Fibroblast of lung (primary cell): Measurements from ENCODE around the gene CDKN2AIP. TPM values are rescaled to one million over a fixed set of nuclear protein-coding genes. Genes with fewer than 3 reads are reported as not detected.
"Not testable (repeated sequence)": the region's sequence is repeated elsewhere in the genome, so short reads cannot be mapped to it uniquely, and the experiment has no call there.

ENCODE experiments used
- DNase-seq, 2 donors: peaks; one replicate each; pipeline versions ENCODE4 v3.0.0 to v3.0.0-alpha.2; 2010; ENCODE audit warnings: low read depth in 2 of 2
- H2AFZ ChIP-seq: 2 replicates; pipeline ENCODE4 v1.5.1; 2012; ENCODE audit warnings: low read length, control low read depth, inconsistent platforms
- H3K27ac ChIP-seq: 2 replicates; pipeline ENCODE4 v1.5.1; 2011; ENCODE audit warnings: low read length, control low read depth; ENCODE audit not compliant: insufficient read depth
- H3K27me3 ChIP-seq: 2 replicates; pipeline ENCODE4 v1.5.1; 2011; ENCODE audit warnings: mild to moderate bottlenecking, low read length; ENCODE audit not compliant: control insufficient read depth, insufficient read depth
- H3K36me3 ChIP-seq: 2 replicates; pipeline ENCODE4 v1.5.1; 2011; ENCODE audit warnings: low read length; ENCODE audit not compliant: control insufficient read depth, insufficient read depth
- H3K4me1 ChIP-seq: 2 replicates; pipeline ENCODE4 v1.5.1; 2011; ENCODE audit warnings: low read length; ENCODE audit not compliant: control insufficient read depth, insufficient read depth; ENCODE audit errors: extremely low read depth
- H3K4me2 ChIP-seq: 2 replicates; pipeline ENCODE4 v1.5.1; 2011; ENCODE audit warnings: low read length, control low read depth; ENCODE audit not compliant: insufficient read depth; ENCODE audit errors: extremely low read depth
- H3K4me3 ChIP-seq, 4 experiments: fragments of 200-600 bp in 1 of 4; sonication (generic) in 1 of 4; replicated peaks in 1 of 4; 2 replicates each; pipeline ENCODE4 v1.5.1; 2011 to 2016; ENCODE audit warnings: low read length in 4 of 4, low read depth in 3 of 4, mild to moderate bottlenecking in 3 of 4, control low read depth in 2 of 4, inconsistent platforms in 1 of 4, mixed read lengths in 1 of 4; ENCODE audit not compliant: insufficient read depth in 1 of 4; ENCODE audit errors: control extremely low read depth in 1 of 4
- H3K79me2 ChIP-seq: 2 replicates; pipeline ENCODE4 v1.5.1; 2012; ENCODE audit warnings: mild to moderate bottlenecking, low read length, inconsistent platforms; ENCODE audit not compliant: control insufficient read depth, insufficient read depth
- H3K9ac ChIP-seq: 2 replicates; pipeline ENCODE4 v1.5.1; 2011; ENCODE audit warnings: mild to moderate bottlenecking, low read length, control low read depth; ENCODE audit not compliant: insufficient read depth
- H3K9me3 ChIP-seq: 2 replicates; pipeline ENCODE4 v1.5.1; 2012; ENCODE audit warnings: low read depth, low read length; ENCODE audit not compliant: control insufficient read depth, insufficient read depth
- H4K20me1 ChIP-seq: 2 replicates; pipeline ENCODE4 v1.5.1; 2011; ENCODE audit warnings: low read length; ENCODE audit not compliant: control insufficient read depth, insufficient read depth; ENCODE audit errors: extremely low read depth
- EZH2 ChIP-seq: IDR thresholded peaks from 2 replicates; pipeline ENCODE4 v1.5.1; 2012; ENCODE audit warnings: low read length, control low read depth, mild to moderate bottlenecking; ENCODE audit errors: missing control alignments
- polyA plus RNA-seq, 2 donors: library from polyadenylated mRNA; depleted of rRNA in 1 of 2; stranded (reverse) in 1 of 2; unstranded in 1 of 2; fragments of >200 nt; gene quantifications; 2 replicates each; pipeline ENCODE4 v1.2.1, GENCODE V29; 2011 to 2012; ENCODE audit warnings: missing spikeins in 1 of 2
- total RNA-seq: library from RNA; depleted of rRNA; stranded (reverse); fragments of >200 nt; gene quantifications from 2 replicates; pipeline ENCODE4 v1.2.1, GENCODE V29; 2014
- TF ChIP-seq, protein P1 (sequence below), 2 donors: IDR thresholded peaks in 1 of 2; conservative IDR thresholded peaks in 1 of 2; 1 replicate in 1 of 2; 2 replicates in 1 of 2; pipeline ENCODE4 v1.5.1; 2011 to 2012; ENCODE audit warnings: low read length in 2 of 2, control low read depth in 1 of 2, inconsistent platforms in 1 of 2, low read depth in 1 of 2, mild to moderate bottlenecking in 1 of 2

The CDKN2AIP gene
- total and polyA plus RNA-seq, 2 donors (not counting 1 experiment from before 2014, with no cell fraction given): 15.4 to 20.5 TPM

DNA sequence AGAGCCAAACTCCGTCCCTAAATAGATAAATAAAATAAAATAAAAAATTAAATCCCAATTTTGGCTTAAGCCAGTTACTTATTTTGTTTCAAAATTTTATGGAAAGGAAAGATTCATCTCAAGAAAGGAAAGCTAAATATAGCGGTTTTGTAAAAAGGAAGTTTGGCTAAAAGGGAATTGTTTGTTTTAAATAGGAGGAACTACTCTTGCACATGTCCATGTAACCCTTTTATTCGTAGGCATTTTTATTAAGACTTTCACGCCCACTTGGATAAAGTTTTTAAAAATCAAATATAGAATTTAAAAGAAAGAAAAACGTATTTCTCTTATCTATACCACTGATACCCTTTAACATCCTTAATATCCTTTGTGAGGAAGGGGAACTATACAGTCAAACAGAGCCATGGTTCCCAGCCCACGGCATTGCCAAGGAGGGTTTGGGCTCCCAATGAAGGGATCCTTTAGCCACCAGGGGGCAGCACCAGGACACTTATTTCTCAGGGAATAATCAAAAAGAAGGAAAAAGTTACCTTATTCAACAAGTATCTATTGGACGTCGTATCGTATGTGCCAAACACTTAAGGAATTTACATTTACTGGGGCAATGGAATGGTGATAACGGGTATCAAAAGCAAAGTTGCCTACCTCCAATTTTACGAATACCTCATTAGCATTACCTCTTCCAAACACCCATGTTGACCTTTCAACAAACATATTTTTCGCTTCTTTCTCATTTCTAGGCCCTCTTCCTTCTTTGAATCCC, 27.7 kb downstream of the CDKN2AIP start:
- H3K36me3 ChIP-seq: no peaks in the 10 kb centered on the region
- H2AFZ ChIP-seq: no peak overlapping the region
- H3K9me3 ChIP-seq: no peaks in the 10 kb centered on the region
- H3K27me3 ChIP-seq: no peaks in the 10 kb centered on the region
- H3K9ac ChIP-seq: no peak overlapping the region
- H4K20me1 ChIP-seq: no peaks in the 10 kb centered on the region
- no peak overlapping the region for H3K27ac ChIP-seq
- H3K4me3 ChIP-seq: no peak overlapping the region
- TF ChIP-seq EZH2: no peak
- TF ChIP-seq, protein P1, sequence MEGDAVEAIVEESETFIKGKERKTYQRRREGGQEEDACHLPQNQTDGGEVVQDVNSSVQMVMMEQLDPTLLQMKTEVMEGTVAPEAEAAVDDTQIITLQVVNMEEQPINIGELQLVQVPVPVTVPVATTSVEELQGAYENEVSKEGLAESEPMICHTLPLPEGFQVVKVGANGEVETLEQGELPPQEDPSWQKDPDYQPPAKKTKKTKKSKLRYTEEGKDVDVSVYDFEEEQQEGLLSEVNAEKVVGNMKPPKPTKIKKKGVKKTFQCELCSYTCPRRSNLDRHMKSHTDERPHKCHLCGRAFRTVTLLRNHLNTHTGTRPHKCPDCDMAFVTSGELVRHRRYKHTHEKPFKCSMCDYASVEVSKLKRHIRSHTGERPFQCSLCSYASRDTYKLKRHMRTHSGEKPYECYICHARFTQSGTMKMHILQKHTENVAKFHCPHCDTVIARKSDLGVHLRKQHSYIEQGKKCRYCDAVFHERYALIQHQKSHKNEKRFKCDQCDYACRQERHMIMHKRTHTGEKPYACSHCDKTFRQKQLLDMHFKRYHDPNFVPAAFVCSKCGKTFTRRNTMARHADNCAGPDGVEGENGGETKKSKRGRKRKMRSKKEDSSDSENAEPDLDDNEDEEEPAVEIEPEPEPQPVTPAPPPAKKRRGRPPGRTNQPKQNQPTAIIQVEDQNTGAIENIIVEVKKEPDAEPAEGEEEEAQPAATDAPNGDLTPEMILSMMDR (conservative IDR thresholded peaks at IDR 0.05 in 1 of 2, IDR thresholded peaks at IDR 0.05 in 1 of 2; ENCODE audit: low read depth in 1 of 2, low read length in 2 of 2): peak; percentile 87 to 92
- DNase-seq: peak; percentile 53 to 72
- no peaks in the 10 kb centered on the region for H3K79me2 ChIP-seq
- no peaks in the 10 kb centered on the region for H3K4me1 ChIP-seq
- H3K4me2 ChIP-seq: peak overlapping the region; percentile 33

- Histone ChIP-seq H3K4me1 (no peaks in the 10 kb centered on the region), H4K20me1 (no peaks in the 10 kb centered on the region), H3K4me2 (no peak overlapping the region), H3K4me3 (no peak overlapping the region), H3K9ac (no peak overlapping the region), H2AFZ (no peak overlapping the region), H3K27me3 (no peaks in the 10 kb centered on the region), H3K27ac (no peak overlapping the region), H3K9me3 (no peaks in the 10 kb centered on the region), H3K79me2 (no peaks in the 10 kb centered on the region), H3K36me3 (no peaks in the 10 kb centered on the region)
- no peak for TF ChIP-seq EZH2
- TF ChIP-seq, protein P1 (conservative IDR thresholded peaks at IDR 0.05 in 1 of 2, IDR thresholded peaks at IDR 0.05 in 1 of 2; ENCODE audit: low read depth in 1 of 2, low read length in 2 of 2): no peak
- DNase-seq: no peak
Observed at GRCh38 chr4:183478123-183478522, 33.7 kb downstream of the CDKN2AIP start.

- Histone ChIP-seq H3K79me2 (no peaks in the 10 kb centered on the region), H3K4me1 (no peaks in the 10 kb centered on the region), H3K27ac (no peak overlapping the region), H2AFZ (no peak overlapping the region), H4K20me1 (no peaks in the 10 kb centered on the region), H3K36me3 (no peaks in the 10 kb centered on the region), H3K27me3 (no peaks in the 10 kb centered on the region), H3K4me2 (no peak overlapping the region), H3K9me3 (no peaks in the 10 kb centered on the region), H3K4me3 (no peak overlapping the region), H3K9ac (no peak overlapping the region)
- TF ChIP-seq, protein P1 (conservative IDR thresholded peaks at IDR 0.05 in 1 of 2, IDR thresholded peaks at IDR 0.05 in 1 of 2; ENCODE audit: low read depth in 1 of 2, low read length in 2 of 2): no peak
- TF ChIP-seq EZH2: no peak
- DNase-seq: no peak
Observed at GRCh38 chr4:183478926-183479325, 34.5 kb downstream of the CDKN2AIP start.

DNA sequence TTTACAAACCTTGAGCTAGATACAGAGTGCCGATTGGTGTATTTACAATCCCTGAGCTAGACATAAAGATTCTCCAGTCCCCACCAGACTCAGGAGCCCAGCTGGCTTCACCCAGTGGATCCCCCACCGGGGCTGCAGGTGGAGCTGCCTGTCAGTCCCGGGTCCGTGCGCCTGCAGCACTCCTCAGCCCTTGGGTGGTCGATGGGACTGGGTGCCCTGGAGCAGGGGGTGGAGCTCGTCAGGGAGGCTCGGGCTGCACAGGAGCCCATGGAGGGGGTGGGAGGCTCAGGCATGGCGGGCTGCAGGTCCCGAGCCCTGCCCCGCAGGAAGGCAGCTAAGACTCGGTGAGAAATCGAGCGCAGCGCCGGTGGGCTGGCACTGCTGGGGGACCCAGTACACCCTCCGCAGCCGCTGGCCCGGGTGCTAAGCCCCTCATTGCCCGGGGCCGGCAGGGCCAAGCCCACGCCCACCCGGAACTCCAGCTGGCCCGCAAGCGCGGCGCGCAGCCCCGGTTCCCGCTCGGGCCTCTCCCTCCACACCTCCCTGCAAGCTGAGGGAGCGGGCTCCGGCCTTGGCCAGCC, 38.2 kb downstream of the CDKN2AIP start:
- H4K20me1 ChIP-seq, H3K27me3 ChIP-seq, H3K27ac ChIP-seq, H3K4me2 ChIP-seq, H3K79me2 ChIP-seq, DNase-seq, H3K4me1 ChIP-seq, H2AFZ ChIP-seq, H3K36me3 ChIP-seq, H3K4me3 ChIP-seq, H3K9me3 ChIP-seq, H3K9ac ChIP-seq: not testable (repeated sequence)
